H1 (cell line): ENCODE data around the gene RAB41. TPM values are rescaled to one million over a fixed set of nuclear protein-coding genes. Genes with fewer than 3 reads are reported as not detected.

ENCODE experiments used
- CTCF ChIA-PET: fragments of 300-600 bp; sonication (Branson Sonifier 250); formaldehyde crosslinking; loops from one replicate; lab custom pipeline; 2021; ENCODE audit not compliant: partially characterized antibody; lab: Charles Lee
- POLR2A ChIA-PET: fragments of 300-600 bp; sonication (Branson Sonifier 250); formaldehyde crosslinking; loops from one replicate; lab custom pipeline; 2021; ENCODE audit warnings: inconsistent platforms; ENCODE audit not compliant: partially characterized antibody; lab: Charles Lee
- DNase-seq, 2 experiments: peaks; one replicate each; pipeline versions ENCODE4 v3.0.0 to v3.0.0-alpha.2; 2010 to 2022; ENCODE audit warnings: low spot score in 2 of 2, low read depth in 1 of 2, mixed read lengths in 1 of 2
- FAIRE-seq: peaks from 2 replicates; lab custom pipeline; 2011; peaks lifted over from hg19 to GRCh38; lab: Jason Lieb, UNC
- H2AFZ ChIP-seq: 2 replicates; pipeline ENCODE4 v1.8.1; 2012; ENCODE audit warnings: low read length, inconsistent platforms
- H2AK5ac ChIP-seq: 2 replicates; pipeline ENCODE4 v1.6.1; 2013; ENCODE audit warnings: low read depth, low read length
- H2BK120ac ChIP-seq: replicated peaks from 2 replicates; pipeline ENCODE3; 2013; ENCODE audit warnings: low read depth, low read length, inconsistent platforms
- H2BK12ac ChIP-seq: 2 replicates; pipeline ENCODE4 v1.6.1; 2013; ENCODE audit warnings: low read depth, low read length
- H2BK15ac ChIP-seq: 2 replicates; pipeline ENCODE4 v1.6.1; 2013; ENCODE audit warnings: low read length
- H2BK20ac ChIP-seq: 2 replicates; pipeline ENCODE4 v1.6.1; 2013; ENCODE audit warnings: low read length
- H2BK5ac ChIP-seq: 2 replicates; pipeline ENCODE4 v1.6.1; 2013; ENCODE audit warnings: low read depth, low read length
- H3K14ac ChIP-seq: 2 replicates; pipeline ENCODE4 v1.6.1; 2013; ENCODE audit warnings: inconsistent platforms; ENCODE audit not compliant: insufficient read length
- H3K18ac ChIP-seq: 2 replicates; pipeline ENCODE4 v1.6.1; 2013; ENCODE audit warnings: low read length; ENCODE audit errors: extremely low read depth
- H3K23ac ChIP-seq: 2 replicates; pipeline ENCODE4 v1.6.1; 2013; ENCODE audit warnings: inconsistent platforms; ENCODE audit not compliant: insufficient read length
- H3K23me2 ChIP-seq: 2 replicates; pipeline ENCODE4 v1.6.1; 2013; ENCODE audit warnings: low read depth, low read length
- H3K27ac ChIP-seq: 2 replicates; pipeline ENCODE4 v1.6.1; 2011; ENCODE audit warnings: low read depth, low read length, inconsistent platforms
- H3K27me3 ChIP-seq, 4 experiments: replicated peaks in 1 of 4; 1 replicate in 1 of 4; 2 replicates in 3 of 4; pipeline versions ENCODE4 v1.6.1 to v1.8.1; 2011 to 2013; ENCODE audit warnings: low read length in 3 of 4, mild to moderate bottlenecking in 3 of 4, inconsistent platforms in 2 of 4, mixed read lengths in 2 of 4, moderate library complexity in 1 of 4; ENCODE audit not compliant: control insufficient read depth in 3 of 4, insufficient read depth in 3 of 4; ENCODE audit errors: extremely low read depth in 1 of 4
- H3K36me3 ChIP-seq, 4 experiments: 2 replicates each; pipeline versions ENCODE4 v1.6.1 to v1.8.1; 2011 to 2013; ENCODE audit warnings: mild to moderate bottlenecking in 4 of 4, low read length in 3 of 4, moderate library complexity in 2 of 4, control low read depth in 1 of 4, inconsistent platforms in 1 of 4; ENCODE audit not compliant: insufficient read depth in 4 of 4, control insufficient read depth in 2 of 4
- H3K4ac ChIP-seq: replicated peaks from 2 replicates; pipeline ENCODE3; 2013; ENCODE audit warnings: low read length, low read depth, mixed read lengths, inconsistent platforms; ENCODE audit not compliant: insufficient read length
- H3K4me1 ChIP-seq, 4 experiments: replicated peaks in 1 of 4; 1 replicate in 1 of 4; 2 replicates in 3 of 4; pipeline versions ENCODE4 v1.6.1 to v1.8.1; 2011 to 2013; ENCODE audit warnings: low read length in 3 of 4, inconsistent platforms in 2 of 4, mixed read lengths in 1 of 4; ENCODE audit not compliant: insufficient read depth in 4 of 4, control insufficient read depth in 3 of 4
- H3K4me2 ChIP-seq, 2 experiments: 2 replicates each; pipeline versions ENCODE4 v1.6.1 to v1.8.1; 2011 to 2013; ENCODE audit warnings: low read depth in 2 of 2, low read length in 2 of 2, control low read depth in 1 of 2, inconsistent platforms in 1 of 2, mild to moderate bottlenecking in 1 of 2; ENCODE audit not compliant: insufficient read depth in 1 of 2
- H3K4me3 ChIP-seq, 4 experiments: fragments of 200-600, 300-600 bp in 1 of 4; sonication (generic), shearing (Covaris generic), sonication (Bioruptor Twin) in 1 of 4; 2 replicates each; pipeline versions ENCODE4 v1.5.1 to v1.8.1; 2011 to 2016; ENCODE audit warnings: low read length in 4 of 4, low read depth in 3 of 4, control low read depth in 2 of 4, inconsistent platforms in 2 of 4, mild to moderate bottlenecking in 2 of 4, mixed read lengths in 1 of 4, moderate library complexity in 1 of 4; ENCODE audit not compliant: insufficient read depth in 2 of 4; ENCODE audit errors: extremely low read depth in 1 of 4
- H3K56ac ChIP-seq: replicated peaks from 2 replicates; pipeline ENCODE3; 2013; ENCODE audit warnings: low read depth, mild to moderate bottlenecking, mixed read lengths, low read length, inconsistent platforms; ENCODE audit not compliant: insufficient read length
- H3K79me1 ChIP-seq: 2 replicates; pipeline ENCODE4 v1.6.1; 2013; ENCODE audit warnings: low read depth, low read length, control low read depth
- H3K79me2 ChIP-seq, 2 experiments: 2 replicates each; pipeline versions ENCODE4 v1.6.1 to v1.8.1; 2012 to 2013; ENCODE audit warnings: low read length in 2 of 2, mild to moderate bottlenecking in 2 of 2, inconsistent platforms in 1 of 2; ENCODE audit not compliant: insufficient read depth in 2 of 2, control insufficient read depth in 1 of 2
- H3K9ac ChIP-seq, 4 experiments: replicated peaks in 1 of 4; 1 replicate in 1 of 4; 2 replicates in 3 of 4; pipeline versions ENCODE4 v1.6.1 to v1.8.1; 2011 to 2013; ENCODE audit warnings: low read depth in 3 of 4, low read length in 3 of 4, control low read depth in 2 of 4, mild to moderate bottlenecking in 2 of 4, moderate library complexity in 2 of 4, inconsistent platforms in 1 of 4; ENCODE audit errors: extremely low read depth in 1 of 4
- H3K9me3 ChIP-seq, 2 experiments: 2 replicates each; pipeline versions ENCODE4 v1.6.1 to v1.8.1; 2012 to 2013; ENCODE audit warnings: mild to moderate bottlenecking in 2 of 2, moderate library complexity in 2 of 2, control low read depth in 1 of 2, inconsistent platforms in 1 of 2, low read depth in 1 of 2, low read length in 1 of 2, mixed read lengths in 1 of 2; ENCODE audit not compliant: insufficient read depth in 2 of 2
- H4K20me1 ChIP-seq, 2 experiments: replicated peaks in 1 of 2; 2 replicates each; pipeline versions ENCODE3 to v1.8.1; 2011 to 2013; ENCODE audit warnings: inconsistent platforms in 2 of 2, low read length in 2 of 2, mild to moderate bottlenecking in 1 of 2; ENCODE audit not compliant: insufficient read depth in 2 of 2, control insufficient read depth in 1 of 2
- H4K5ac ChIP-seq: 2 replicates; pipeline ENCODE4 v1.6.1; 2013; ENCODE audit warnings: low read length, low read depth, mixed read lengths, inconsistent platforms; ENCODE audit not compliant: insufficient read length
- H4K8ac ChIP-seq: 2 replicates; pipeline ENCODE4 v1.8.0; 2013; ENCODE audit warnings: mild to moderate bottlenecking, moderate library complexity, low read length, inconsistent platforms; ENCODE audit not compliant: insufficient read depth; ENCODE audit errors: extremely low read depth
- H4K91ac ChIP-seq: replicated peaks from 2 replicates; pipeline ENCODE3; 2013; ENCODE audit warnings: low read length, mixed read lengths, inconsistent platforms; ENCODE audit not compliant: insufficient read length
- SIN3A ChIP-seq, 2 experiments: IDR thresholded peaks in 1 of 2; conservative IDR thresholded peaks in 1 of 2; 2 replicates each; pipeline ENCODE4 v1.6.1; 2011 to 2012; ENCODE audit warnings: low read length in 2 of 2, improper control_type of control experiment in 1 of 2, low read depth in 1 of 2, mild to moderate bottlenecking in 1 of 2
- SUZ12 ChIP-seq: fragments of 200-600 bp; sonication (generic); IDR thresholded peaks from 2 replicates; pipeline ENCODE4 v1.6.1; 2012; ENCODE audit warnings: mild to moderate bottlenecking, inconsistent platforms, low read length, moderate library complexity, mixed read lengths
- WGBS, 2 experiments: shearing (Covaris generic) in 1 of 2; methylation state at CpG; one replicate each; pipeline versions ENCODE4 v1.1.6 to v1.1.7; 2013 to 2015; ENCODE audit warnings: low lambda C conversion rate in 2 of 2, mixed read lengths in 2 of 2, inconsistent platforms in 1 of 2, low coverage in 1 of 2, missing lambda C conversion rate in 1 of 2; ENCODE audit not compliant: insufficient replicate concordance in 2 of 2, insufficient coverage in 1 of 2, insufficient read length in 1 of 2; ENCODE audit errors: extremely low coverage in 1 of 2, missing lambda C conversion rate in 1 of 2; 5-methylcytosine and 5-hydroxymethylcytosine counted together
- polyA plus RNA-seq, 7 experiments: library from polyadenylated mRNA; depleted of rRNA in 3 of 7; stranded (reverse) in 5 of 7; unstranded in 2 of 7; fragments of >200 nt in 5 of 7; fragments of 200-250 nt in 2 of 7; gene quantifications; 1 replicate in 5 of 7; 2 replicates in 1 of 7; 4 replicates in 1 of 7; pipeline versions ENCODE4 v1.2.1 to v1.2.3, GENCODE V29; 2011 to 2013; ENCODE audit warnings: missing spikeins in 2 of 7, mixed read lengths in 2 of 7
- total RNA-seq: library from RNA; stranded (reverse); fragmentation: NEBNext Ultra II Directional; extraction: Animal tissue kit (Norgen Biotek cat#: 25700); gene quantifications from 2 replicates; pipeline ENCODE4 v1.2.1, GENCODE V29; 2021

Gene RAB41
- total and polyA plus RNA-seq, 2 of the 8 experiments (the other 6 are each of a cell fraction or from before 2014, with no cell fraction given) = not detected

- 73% methylated on average over 3 of the region's 3 CpGs; no CpG with 5 or more reads in 1 of the 2 experiments for WGBS, 2 experiments
- no peak for DNase-seq
- Histone ChIP-seq H3K23ac (no peak overlapping the region), H3K9ac (no peak overlapping the region), H3K56ac (no peak overlapping the region), H3K79me2 (no peaks in the 10 kb centered on the region), H2AK5ac (no peak overlapping the region), H2BK120ac (no peak overlapping the region), H3K14ac (no peak overlapping the region), H2BK20ac (no peak overlapping the region), H4K20me1 (no peaks in the 10 kb centered on the region), H3K9me3 (no peaks in the 10 kb centered on the region), H4K5ac (no peak overlapping the region), H3K36me3 (no peaks in the 10 kb centered on the region), H2AFZ (no peak overlapping the region), H3K27me3 (no peaks in the 10 kb centered on the region), H3K27ac (no peak overlapping the region), H4K91ac (no peak overlapping the region), H3K4me2 (no peak overlapping the region), H3K18ac (no peak overlapping the region), H3K4me3 (no peak overlapping the region), H2BK15ac (no peak overlapping the region), H4K8ac (no peak overlapping the region), H3K23me2 (no peaks in the 10 kb centered on the region), H3K4me1 (peaks cover 0 to 2% (median 0%) of the 10 kb centered on the region in 4 experiments; a peak in 1 of 7 replicates), H2BK5ac (no peak overlapping the region), H3K4ac (no peak overlapping the region), H2BK12ac (no peak overlapping the region), H3K79me1 (no peaks in the 10 kb centered on the region)
- no peak for FAIRE-seq
- no peak for TF ChIP-seq SUZ12
- no peak for TF ChIP-seq SIN3A (conservative IDR thresholded peaks at IDR 0.05 in 1 of 2, IDR thresholded peaks at IDR 0.05 in 1 of 2; ENCODE audit: low read depth in 1 of 2, low read length in 2 of 2)
- CTCF ChIA-PET = interaction anchor here (0.6 to 1.5 kb wide), 2 partner anchors 9 to 1285 kb away, joined by 3 to 4 read pairs; no protein-coding TSS in a partner anchor
- POLR2A ChIA-PET = no interaction called here
Measured at GRCh38 chrX:70264784-70265183, 17.2 kb upstream of the RAB41 start.
